GM19193 (cell line): ENCODE measurements around the gene PYM1.

Experiments
- POLR2A ChIP-seq: IDR thresholded peaks from 4 replicates; pipeline ENCODE4 v1.6.1; 2011; ENCODE audit not compliant: insufficient read depth, insufficient read length; ENCODE audit errors: extremely low read depth

The PYM1 gene

DNA sequence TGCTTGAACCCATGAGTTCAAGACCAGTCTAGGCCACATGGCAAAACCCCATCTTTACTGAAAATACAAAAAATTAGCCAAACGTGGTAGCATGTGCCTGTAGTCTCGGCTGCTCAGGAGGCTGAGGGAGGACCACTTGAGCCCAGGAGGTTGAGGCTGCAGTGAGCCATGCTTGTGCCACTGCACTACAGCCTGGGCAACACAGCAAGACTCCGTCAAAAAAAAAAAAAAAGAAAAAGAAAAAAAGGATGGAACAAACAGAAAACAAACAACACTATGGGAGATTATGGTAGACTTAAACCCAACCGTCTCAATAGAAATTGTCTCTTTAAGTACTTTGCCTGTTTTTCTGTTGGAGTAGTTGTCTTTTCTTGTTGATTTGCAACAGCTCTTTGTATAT lies 36.4 kb downstream of the PYM1 start:
- TF ChIP-seq POLR2A: no peak

DNA sequence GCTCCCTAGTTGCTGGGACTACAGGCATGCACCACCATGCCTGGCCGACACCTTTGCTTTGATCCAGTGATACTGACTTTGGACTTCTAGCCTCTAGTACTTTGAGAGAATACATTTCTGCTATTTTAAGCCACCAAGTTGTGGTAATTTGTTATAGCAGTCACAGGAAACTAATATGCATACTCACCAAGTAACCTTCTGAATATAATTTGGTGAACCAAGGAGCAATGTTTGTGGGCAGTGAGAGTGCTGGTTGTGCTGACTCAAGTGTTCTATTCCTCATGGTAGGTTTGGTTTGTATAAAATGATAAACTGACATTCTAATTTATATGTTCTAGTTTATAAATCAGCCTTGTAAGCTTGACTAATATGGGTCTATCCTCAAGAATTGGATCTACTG lies 42.6 kb downstream of the PYM1 start:
- TF ChIP-seq POLR2A: no peak

DNA sequence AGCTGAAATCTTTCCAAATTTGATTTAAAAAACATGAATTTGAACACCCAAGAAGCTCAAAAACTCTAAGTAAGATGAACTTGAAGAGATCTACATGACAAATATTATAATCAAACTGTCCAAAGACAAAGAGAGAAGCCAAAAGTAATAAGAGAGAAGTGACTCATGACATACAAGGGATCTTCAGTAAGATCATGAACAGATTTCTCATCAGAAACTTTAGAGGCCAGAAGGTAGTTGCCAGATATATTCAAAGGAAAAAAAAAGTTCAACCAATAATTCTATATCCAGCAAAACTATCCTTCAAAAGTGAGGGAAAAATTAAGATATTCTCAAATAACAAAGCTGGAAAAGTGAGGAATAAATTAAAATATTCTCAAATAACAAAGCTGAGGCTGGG lies 49.9 kb downstream of the PYM1 start:
- TF ChIP-seq POLR2A: no peak

DNA sequence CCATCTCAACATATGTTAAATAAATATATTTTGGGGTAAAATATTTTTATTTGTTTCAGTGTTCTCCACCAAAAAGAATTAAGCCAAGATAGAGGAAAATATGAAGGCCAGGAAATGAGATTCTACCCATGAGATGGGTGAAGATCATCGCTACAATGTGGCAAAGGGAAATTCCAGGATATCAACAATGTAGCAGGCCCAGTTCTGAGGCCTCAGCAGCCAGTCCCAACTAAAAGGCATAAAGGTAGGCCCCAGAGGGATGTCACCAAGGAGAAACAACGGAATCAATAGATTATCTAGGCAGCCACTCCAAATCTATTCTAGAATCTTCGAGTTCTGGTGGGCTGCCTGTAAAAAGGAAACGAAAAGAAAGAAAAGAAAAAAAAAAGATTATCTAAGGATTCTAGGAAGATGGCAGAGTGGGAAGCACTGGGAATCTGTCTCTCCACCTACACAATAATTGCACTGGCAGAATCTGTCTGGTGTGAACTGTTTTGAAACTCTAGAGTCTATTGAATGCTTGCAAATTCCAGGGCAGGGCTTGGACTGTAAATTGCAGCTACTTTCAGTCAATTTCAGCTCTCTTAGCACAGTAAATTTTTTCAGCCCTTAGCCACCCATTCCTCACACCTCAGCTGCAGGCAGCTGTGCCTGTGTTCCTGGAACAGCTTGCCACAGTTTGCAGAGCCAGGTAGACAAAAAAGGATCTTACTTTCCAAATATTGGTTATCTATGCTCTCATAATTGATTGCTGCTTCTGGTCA lies 51.8 kb downstream of the PYM1 start:
- no peak for TF ChIP-seq POLR2A

DNA sequence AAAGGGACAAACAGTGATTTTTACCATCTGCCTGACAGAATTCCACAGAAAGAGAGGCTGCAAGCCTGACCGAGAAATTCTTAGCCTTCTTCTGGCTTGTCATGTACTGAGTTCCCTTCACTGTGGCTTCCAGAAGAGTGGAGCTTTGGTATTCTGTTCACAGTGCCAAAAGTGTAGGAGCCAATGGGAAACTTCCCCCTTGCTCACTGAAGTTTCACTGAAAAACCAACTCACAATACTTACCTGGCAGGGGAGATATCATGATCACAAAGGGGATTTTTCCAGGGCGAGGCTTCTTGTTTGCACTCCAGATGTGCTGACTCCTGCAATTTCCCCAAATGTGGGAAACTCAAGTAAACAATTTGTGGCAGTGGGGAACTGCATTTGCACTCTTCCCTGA lies 53.3 kb downstream of the PYM1 start:
- no peak for TF ChIP-seq POLR2A

DNA sequence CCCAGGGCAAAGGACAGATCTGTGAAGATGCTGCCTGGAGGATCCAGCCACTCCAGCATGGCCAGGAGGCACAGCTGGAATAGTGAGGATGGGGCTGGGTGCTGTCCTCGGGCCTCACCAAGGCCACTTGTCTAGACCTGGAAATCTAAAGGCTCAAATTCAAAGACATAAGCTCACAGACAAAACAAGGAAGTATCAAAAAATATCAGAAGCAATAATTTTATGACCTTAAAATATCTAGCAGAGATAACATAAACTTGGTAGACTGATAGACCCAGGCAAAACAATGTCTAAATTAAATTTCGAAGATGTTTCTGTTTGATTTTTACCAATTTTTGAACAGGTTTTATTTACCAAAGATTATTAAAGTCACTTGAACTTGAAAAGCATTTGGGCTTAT lies 62.4 kb downstream of the PYM1 start:
- no peak for TF ChIP-seq POLR2A

DNA sequence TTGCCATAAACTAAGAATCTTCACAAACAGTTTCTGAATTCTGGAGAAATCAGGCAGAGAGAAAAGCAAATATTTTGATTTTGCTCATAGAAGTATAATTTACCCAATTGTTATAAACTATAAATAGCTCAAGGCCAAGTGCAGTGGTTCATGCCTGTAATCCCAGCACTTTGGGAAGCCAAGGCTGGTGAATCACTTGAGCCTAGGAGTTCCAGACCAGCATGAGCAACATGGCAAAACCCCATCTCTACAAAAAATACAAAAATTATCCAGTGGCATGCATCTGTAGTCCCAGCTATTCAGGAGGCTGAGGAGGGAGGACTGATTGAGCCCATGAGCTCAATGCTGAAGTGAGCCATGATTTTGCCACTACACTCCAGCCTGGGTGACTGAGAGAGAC lies 65.4 kb downstream of the PYM1 start:
- no peak for TF ChIP-seq POLR2A

DNA sequence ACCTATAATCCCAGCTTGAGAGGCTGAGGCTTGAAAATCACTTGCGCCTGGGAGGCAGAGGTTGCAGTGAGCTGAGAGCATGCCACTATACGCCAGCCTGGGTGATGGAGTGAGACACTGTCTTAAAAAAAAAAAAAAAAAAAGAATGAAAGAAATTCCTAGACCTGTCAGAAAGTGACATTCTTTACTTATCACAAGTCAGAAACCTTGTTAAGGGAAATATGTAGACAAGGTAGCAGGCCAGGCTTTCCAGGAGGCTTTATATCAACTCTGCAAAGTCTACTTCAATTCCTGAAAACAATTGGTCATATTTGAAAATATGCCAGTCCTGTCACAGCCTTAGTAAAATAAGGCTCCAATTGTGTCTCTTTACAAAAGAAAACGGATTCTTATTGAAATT lies 65.8 kb downstream of the PYM1 start:
- no peak for TF ChIP-seq POLR2A

DNA sequence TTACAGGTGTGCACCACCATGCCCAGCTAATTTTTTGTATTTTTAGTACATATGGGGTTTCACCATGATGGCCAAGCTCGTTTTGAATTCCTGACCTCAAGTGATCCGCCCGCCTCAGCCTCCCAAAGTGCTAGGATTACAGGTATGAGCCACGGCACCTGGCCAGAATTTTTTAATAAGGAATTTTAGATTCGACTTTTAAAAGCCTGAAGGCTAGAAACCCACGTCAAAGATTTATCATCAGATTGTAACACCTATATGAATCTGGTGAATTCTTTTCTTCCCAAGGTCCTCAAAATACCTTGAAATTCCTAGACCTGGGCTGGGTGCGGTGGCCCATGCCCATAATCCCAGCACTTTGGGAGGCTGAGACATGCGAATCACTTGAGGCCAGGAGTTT lies 66.3 kb downstream of the PYM1 start:
- no peak for TF ChIP-seq POLR2A

DNA sequence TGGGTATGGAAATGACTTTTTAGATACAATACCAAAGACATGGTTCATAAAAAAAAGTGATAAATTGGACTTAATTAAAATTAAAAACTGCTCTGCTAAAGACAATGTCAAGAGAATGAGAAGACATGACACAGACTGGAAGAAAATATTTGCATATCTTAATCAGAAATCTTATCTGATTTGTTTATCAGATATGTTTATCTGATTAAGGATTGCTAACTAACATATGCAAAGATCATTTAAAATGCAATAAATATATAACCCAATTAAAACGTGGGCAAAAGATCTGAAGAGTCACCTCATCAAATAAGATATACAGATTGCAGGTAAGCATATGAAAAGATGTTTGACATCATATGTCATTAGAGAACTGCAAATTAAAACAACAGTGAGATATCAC lies 75.0 kb downstream of the PYM1 start:
- no peak for TF ChIP-seq POLR2A
